GM12891 (cell line): ENCODE data around the gene MAP3K12.

Experiments used
- PAX5 ChIP-seq: IDR thresholded peaks from 2 replicates; pipeline ENCODE4 v1.6.1; 2011; ENCODE audit warnings: low read length, moderate library complexity, mild to moderate bottlenecking; ENCODE audit not compliant: insufficient read depth, severe bottlenecking
- POLR2A ChIP-seq: IDR thresholded peaks from 2 replicates; pipeline ENCODE4 v1.6.1; 2011; ENCODE audit warnings: low read depth, low read length, control low read depth
- POLR2AphosphoS5 ChIP-seq: IDR thresholded peaks from 2 replicates; pipeline ENCODE4 v1.6.1; 2011; ENCODE audit warnings: low read depth, low read length, control low read depth
- POU2F2 ChIP-seq: IDR thresholded peaks from 2 replicates; pipeline ENCODE4 v1.6.1; 2011; ENCODE audit warnings: low read depth, mild to moderate bottlenecking, control low read depth, low read length, moderate library complexity
- SPI1 ChIP-seq: IDR thresholded peaks from 2 replicates; pipeline ENCODE4 v1.6.1; 2011; ENCODE audit warnings: low read depth, low read length, control low read depth
- TAF1 ChIP-seq: IDR thresholded peaks from 2 replicates; pipeline ENCODE4 v1.6.1; 2011; ENCODE audit warnings: low read depth, low read length, control low read depth

DNA sequence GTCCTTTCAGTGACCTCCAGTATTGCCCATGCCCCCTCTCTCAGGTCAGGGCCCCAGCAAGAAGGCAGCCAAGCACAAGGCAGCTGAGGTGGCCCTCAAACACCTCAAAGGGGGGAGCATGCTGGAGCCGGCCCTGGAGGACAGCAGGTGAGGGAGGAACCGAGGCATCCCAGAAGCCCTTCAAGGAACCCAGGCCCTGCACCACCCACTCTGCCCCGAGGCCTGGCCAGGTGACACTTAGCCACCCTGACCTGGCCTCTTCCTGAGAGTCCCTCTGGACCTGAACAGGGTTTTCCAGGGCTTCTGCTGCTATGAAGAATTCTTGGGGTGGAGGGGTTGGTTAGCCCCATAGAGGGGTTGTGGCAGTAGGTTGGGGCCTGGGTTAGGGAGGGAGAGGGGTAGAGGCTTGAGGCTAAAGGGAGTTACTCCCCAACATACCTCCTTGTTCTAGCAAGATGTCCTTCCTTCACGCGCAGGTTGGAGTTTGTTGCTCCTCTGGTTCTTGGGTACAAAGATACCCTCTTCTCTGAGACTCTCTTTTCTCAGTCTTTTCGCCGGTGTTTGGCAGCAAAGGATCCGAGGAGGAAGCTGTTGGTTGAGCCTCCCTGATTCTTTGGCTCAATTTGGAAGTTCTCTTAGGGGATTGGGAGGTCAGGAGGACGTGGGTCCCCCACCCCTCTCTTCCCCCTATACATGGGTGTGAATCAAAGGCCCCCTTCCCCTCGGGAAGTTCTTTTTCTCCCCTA, 3.9 kb upstream of the MAP3K12 start:
- no peak for TF ChIP-seq POLR2AphosphoS5
- no peak for TF ChIP-seq POLR2A
- TF ChIP-seq TAF1, result no peak
- no peak for TF ChIP-seq POU2F2
- TF ChIP-seq PAX5, result no peak
- no peak for TF ChIP-seq SPI1
